Measurements from ENCODE around the gene INPP5E. TPM values are rescaled to one million over a fixed set of nuclear protein-coding genes. Genes with fewer than 3 reads are reported as not detected.
A peak's percentile ranks its signal among the peaks of the same experiment; 100 is the strongest.
"Not testable (repeated sequence)": the region's sequence is repeated elsewhere in the genome, so short reads cannot be mapped to it uniquely, and the experiment has no call there.

INPP5E gene
- polyA plus RNA-seq, 4 donors: 10.5 to 21.6 (median 15.3) TPM

DNA sequence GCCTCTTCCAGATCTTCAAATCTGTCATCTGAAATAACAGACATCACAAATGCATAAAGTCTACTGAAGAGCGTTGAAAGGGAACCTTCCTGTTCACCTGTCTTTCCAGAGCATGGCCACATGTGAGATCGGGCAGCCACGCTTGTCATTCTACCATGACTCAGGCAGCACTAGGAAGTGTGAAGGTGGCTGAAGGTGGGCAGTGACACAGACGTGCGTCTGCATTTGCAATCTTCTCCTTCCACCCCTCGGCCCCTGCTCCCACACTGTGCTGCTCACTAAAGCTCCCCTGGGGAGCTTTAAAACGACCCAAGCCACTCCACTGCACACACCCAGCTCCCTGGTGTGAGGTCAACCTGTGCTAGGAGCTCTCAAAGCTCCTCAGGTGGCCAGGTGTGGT, 31.7 kb downstream of the INPP5E start:
- DNase-seq (ENCODE audit: low read depth in 4 of 4, low spot score in 2 of 4): no peak

GRCh38 chr9:136407061-136407460, 32.6 kb downstream of the INPP5E start:
- not testable (repeated sequence) for DNase-seq (ENCODE audit: low read depth in 4 of 4, low spot score in 2 of 4)

DNA sequence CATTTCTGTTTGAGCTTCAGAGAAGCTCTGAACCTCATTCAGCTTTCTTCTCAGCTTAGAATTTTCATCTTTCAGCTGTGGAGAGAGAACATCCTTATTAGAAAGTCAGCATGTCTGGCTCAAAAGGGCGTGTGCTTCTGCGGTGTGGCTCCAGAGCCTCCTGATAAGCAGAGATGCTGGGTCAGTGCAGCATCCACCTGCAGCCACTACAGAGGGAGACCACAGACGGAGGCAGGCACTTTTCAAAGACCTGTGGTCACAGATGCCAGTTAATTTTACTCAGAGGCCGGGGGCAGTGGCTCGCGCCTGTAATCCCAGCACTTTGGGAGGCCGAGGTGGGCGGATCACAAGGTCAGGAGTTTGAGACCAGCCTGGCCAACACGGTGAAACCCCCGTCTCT, 33.7 kb downstream of the INPP5E start:
- not testable (repeated sequence) for DNase-seq (ENCODE audit: low read depth in 4 of 4, low spot score in 2 of 4)

GRCh38 chr9:136405481-136405880, 34.2 kb downstream of the INPP5E start:
- DNase-seq (ENCODE audit: low read depth in 4 of 4, low spot score in 2 of 4): no peak

GRCh38 chr9:136404801-136405136, 34.9 kb downstream of the INPP5E start:
- no peak for DNase-seq (ENCODE audit: low read depth in 4 of 4, low spot score in 2 of 4)

GRCh38 chr9:136403915-136404800, 35.5 kb downstream of the INPP5E start:
- no peak for DNase-seq (ENCODE audit: low read depth in 4 of 4, low spot score in 2 of 4)

- DNase-seq (ENCODE audit: low read depth in 4 of 4, low spot score in 2 of 4): no peak
Observed at GRCh38 chr9:136403538-136403914, 36.1 kb downstream of the INPP5E start.

DNA sequence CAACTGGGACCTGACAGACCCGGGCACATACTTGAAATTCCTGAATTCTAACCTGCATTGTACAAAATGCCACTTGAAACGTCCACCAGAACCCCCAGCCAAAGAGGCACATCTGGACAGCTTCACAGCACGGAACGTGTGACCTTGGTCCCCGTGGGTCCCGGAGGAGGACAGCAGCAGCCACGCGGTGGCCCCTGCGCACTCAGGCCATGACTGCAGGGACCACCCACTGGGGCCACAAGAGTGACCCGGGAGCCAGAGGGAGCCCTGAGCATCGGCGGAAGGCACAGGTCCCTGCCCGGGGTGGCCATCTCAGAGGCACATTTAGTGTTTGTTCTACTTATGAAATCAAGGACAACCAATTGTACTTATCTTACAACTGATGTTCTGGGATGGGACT, 37.6 kb downstream of the INPP5E start:
- no peak for DNase-seq (ENCODE audit: low read depth in 4 of 4, low spot score in 2 of 4)

DNA sequence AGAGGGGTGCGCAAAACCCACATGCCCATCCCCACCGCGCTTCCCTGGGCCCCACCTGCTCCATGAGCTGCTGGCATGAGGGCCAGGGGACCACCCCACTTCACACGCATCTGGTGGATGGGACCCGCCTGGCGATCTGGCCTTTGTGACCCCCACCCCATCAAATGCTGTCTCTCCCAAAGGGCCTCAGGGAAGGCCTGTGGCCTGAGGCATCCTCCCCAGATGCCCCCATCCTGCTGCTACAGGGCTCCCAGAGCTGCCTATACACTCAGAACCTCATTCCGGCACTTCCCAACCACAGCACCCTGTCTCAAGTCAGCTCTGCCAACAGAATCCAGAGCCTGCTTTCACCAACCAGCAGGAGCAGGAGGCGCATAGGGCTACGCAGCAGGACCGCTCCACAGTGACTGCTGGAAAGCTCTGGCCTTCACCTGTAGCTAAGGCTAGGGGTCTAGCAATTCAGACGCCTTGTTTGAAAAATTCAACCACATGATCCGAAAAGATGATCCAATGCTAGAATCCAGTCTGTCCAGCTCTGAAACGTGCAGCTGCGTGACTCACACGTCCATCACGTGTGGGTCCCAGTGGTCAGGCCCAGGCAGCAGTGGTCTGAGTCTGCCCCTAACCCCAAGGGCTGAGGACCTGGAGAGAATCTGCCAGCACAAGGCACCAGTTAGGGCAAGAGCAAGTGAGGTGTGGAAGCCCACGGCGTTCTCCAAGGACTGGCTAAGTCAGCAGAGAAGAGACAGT, 38.3 kb downstream of the INPP5E start:
- DNase-seq (ENCODE audit: low read depth in 4 of 4, low spot score in 2 of 4): no peak

- DNase-seq (ENCODE audit: low read depth in 4 of 4, low spot score in 2 of 4): peak in 3 of 4 donors; percentile 74 to 82 (median 76)
Observed at GRCh38 chr9:136400038-136400834, 39.4 kb downstream of the INPP5E start, which contains the start of gene SNAPC4. SNAPC4 (minus strand) TSS chr9:136400170; CDS start chr9:136398428, 1,742 bp downstream.

DNA sequence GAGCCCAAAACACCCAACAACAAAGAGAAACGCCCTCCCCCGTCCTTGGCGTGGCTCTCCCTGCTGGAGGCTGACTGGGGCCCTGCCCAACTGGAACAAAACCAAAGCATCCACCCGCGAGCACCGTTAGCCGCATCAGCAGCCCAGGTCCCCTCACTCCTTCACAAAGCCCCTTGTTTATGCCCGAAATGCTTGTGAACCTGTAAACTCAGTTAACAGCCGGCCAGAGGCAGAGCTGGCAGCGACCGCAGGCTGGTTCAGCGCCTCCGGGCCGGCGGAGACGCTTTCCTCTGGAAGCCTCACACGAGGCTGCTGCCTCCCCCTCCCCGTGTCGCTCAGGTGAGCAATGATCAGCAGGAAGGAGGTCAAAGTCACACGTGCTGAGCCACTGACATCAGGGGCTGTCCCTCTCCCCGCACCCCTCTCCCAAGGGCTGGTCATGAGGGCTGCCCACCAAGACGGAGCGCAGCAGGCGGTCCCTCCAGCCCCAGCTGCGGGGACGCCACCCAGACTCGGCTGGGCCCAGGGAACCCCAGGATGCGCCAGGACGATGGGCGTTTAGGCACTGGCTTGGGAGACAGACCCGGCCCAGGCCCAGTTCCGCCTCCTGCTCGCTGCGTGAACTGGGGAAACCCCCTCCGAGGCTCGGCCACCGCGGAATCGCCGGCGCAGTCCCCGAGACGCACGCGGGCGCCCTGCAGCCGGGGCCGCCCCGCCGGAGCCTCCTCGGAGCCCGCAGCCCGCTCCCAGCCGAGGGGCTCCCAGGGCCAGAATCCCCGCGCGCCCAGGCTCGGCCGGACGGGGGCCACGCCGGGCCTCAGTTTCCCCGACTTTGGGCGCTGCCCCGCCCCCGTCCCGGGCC, 40.2 kb downstream of the INPP5E start:
- DNase-seq (ENCODE audit: low read depth in 4 of 4, low spot score in 2 of 4): no peak

DNA sequence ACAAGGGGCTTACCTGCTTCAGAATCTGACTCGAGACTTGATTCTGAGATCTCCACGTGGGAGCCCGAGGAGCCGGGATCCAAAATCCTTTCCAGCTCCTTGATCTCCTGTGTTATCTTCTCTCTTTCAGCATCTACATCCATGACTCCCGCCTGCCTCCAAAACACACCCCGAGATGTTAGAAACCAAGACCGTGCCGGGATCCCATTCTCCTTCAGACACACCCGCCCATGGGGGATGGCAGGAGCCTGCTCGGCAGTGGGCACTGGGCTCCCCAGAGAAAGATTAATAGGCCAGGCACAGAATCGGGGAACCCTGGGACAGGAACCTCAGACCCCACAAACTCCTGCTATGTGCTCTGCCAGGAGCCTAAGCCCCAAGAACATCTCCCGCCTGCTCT, 41.4 kb downstream of the INPP5E start:
- no peak for DNase-seq (ENCODE audit: low read depth in 4 of 4, low spot score in 2 of 4)

- no peak for DNase-seq (ENCODE audit: low read depth in 4 of 4, low spot score in 2 of 4)
Observed at GRCh38 chr9:136397643-136398042, 42.0 kb downstream of the INPP5E start.

DNA sequence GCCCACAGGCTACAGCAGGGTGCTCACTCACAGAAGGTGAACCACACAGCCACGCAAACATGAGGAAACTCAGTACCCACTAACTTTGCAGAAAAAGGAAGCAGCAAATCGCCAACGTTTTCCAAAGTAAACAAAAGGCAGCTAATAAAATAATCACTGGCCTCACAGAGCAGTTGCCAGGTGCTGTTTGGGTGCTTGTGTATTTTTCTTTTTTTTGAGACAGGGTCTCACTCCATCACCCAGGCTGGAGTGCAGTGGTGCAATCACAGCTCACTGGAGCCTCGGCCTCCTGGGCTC, 43.5 kb downstream of the INPP5E start:
- no peak for DNase-seq (ENCODE audit: low read depth in 4 of 4, low spot score in 2 of 4)

- DNase-seq (ENCODE audit: low read depth in 4 of 4, low spot score in 2 of 4): no peak
Observed at GRCh38 chr9:136395345-136396218, 44.1 kb downstream of the INPP5E start.

GRCh38 chr9:136395020-136395340, 44.7 kb downstream of the INPP5E start:
- DNase-seq (ENCODE audit: low read depth in 4 of 4, low spot score in 2 of 4): no peak

DNA sequence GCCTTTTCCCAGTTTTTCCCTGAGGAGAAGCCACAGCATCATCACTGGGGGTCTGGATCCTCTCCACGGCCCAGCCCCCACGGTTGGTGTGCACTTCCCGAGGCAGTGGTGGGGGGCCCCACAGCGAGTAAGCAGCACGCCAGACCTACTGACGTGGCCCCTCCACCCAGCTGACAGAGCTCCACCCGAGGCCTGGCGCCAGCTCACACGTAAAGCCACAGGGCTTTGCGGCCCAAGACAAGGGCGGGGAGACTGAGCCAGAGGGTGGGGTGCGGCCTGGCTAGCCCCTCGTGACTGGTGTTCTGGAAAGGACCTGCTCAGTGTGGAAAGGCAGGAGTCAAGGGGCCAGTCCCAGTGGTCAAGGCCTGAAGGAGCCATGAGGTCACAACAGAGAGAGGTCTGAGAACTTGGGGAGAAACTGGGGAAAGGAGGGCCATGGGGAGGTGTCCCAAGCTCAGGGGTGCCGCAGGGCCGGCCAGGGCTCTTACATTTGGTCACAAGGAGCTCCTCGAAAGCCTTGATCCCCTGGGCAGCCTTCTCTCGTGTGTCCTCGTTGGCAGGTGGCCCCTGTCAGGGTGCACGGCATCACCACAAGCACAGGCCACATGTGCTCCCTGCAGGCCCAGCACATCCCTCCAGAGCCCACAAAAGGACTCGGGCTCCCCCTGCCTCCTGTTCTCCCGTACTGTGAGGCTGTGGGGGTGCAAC, 45.2 kb downstream of the INPP5E start:
- no peak for DNase-seq (ENCODE audit: low read depth in 4 of 4, low spot score in 2 of 4)

GRCh38 chr9:136393531-136393930, 46.1 kb downstream of the INPP5E start:
- DNase-seq (ENCODE audit: low read depth in 4 of 4, low spot score in 2 of 4): no peak

Data from left renal cortex interstitium (tissue), 4 donors.